Measurements from ENCODE around the gene CGNL1.

GRCh38 chr15:57451555-57451954 lies 75.2 kb downstream of the CGNL1 start:
- TF ChIP-seq, protein P1, sequence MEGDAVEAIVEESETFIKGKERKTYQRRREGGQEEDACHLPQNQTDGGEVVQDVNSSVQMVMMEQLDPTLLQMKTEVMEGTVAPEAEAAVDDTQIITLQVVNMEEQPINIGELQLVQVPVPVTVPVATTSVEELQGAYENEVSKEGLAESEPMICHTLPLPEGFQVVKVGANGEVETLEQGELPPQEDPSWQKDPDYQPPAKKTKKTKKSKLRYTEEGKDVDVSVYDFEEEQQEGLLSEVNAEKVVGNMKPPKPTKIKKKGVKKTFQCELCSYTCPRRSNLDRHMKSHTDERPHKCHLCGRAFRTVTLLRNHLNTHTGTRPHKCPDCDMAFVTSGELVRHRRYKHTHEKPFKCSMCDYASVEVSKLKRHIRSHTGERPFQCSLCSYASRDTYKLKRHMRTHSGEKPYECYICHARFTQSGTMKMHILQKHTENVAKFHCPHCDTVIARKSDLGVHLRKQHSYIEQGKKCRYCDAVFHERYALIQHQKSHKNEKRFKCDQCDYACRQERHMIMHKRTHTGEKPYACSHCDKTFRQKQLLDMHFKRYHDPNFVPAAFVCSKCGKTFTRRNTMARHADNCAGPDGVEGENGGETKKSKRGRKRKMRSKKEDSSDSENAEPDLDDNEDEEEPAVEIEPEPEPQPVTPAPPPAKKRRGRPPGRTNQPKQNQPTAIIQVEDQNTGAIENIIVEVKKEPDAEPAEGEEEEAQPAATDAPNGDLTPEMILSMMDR (IDR thresholded peaks at IDR 0.05), result no peak
- TF ChIP-seq POLR2A (IDR thresholded peaks at IDR 0.05), result no peak
